H1 (cell line): ENCODE measurements around the gene SCAF11. TPM values are rescaled to one million over a fixed set of nuclear protein-coding genes. Genes with fewer than 3 reads are reported as not detected.

Source experiments
- CTCF ChIA-PET: fragments of 300-600 bp; sonication (Branson Sonifier 250); formaldehyde crosslinking; loops from one replicate; lab custom pipeline; 2021; ENCODE audit not compliant: partially characterized antibody; lab: Charles Lee
- POLR2A ChIA-PET: fragments of 300-600 bp; sonication (Branson Sonifier 250); formaldehyde crosslinking; loops from one replicate; lab custom pipeline; 2021; ENCODE audit warnings: inconsistent platforms; ENCODE audit not compliant: partially characterized antibody; lab: Charles Lee
- DNase-seq, 2 experiments: peaks; one replicate each; pipeline versions ENCODE4 v3.0.0 to v3.0.0-alpha.2; 2010 to 2022; ENCODE audit warnings: low spot score in 2 of 2, low read depth in 1 of 2, mixed read lengths in 1 of 2
- FAIRE-seq: peaks from 2 replicates; lab custom pipeline; 2011; peaks lifted over from hg19 to GRCh38; lab: Jason Lieb, UNC
- H2AFZ ChIP-seq: 2 replicates; pipeline ENCODE4 v1.8.1; 2012; ENCODE audit warnings: low read length, inconsistent platforms
- H2AK5ac ChIP-seq: 2 replicates; pipeline ENCODE4 v1.6.1; 2013; ENCODE audit warnings: low read depth, low read length
- H2BK120ac ChIP-seq: replicated peaks from 2 replicates; pipeline ENCODE3; 2013; ENCODE audit warnings: low read depth, low read length, inconsistent platforms
- H2BK12ac ChIP-seq: 2 replicates; pipeline ENCODE4 v1.6.1; 2013; ENCODE audit warnings: low read depth, low read length
- H2BK15ac ChIP-seq: 2 replicates; pipeline ENCODE4 v1.6.1; 2013; ENCODE audit warnings: low read length
- H2BK20ac ChIP-seq: 2 replicates; pipeline ENCODE4 v1.6.1; 2013; ENCODE audit warnings: low read length
- H2BK5ac ChIP-seq: 2 replicates; pipeline ENCODE4 v1.6.1; 2013; ENCODE audit warnings: low read depth, low read length
- H3K14ac ChIP-seq: 2 replicates; pipeline ENCODE4 v1.6.1; 2013; ENCODE audit warnings: inconsistent platforms; ENCODE audit not compliant: insufficient read length
- H3K18ac ChIP-seq: 2 replicates; pipeline ENCODE4 v1.6.1; 2013; ENCODE audit warnings: low read length; ENCODE audit errors: extremely low read depth
- H3K23ac ChIP-seq: 2 replicates; pipeline ENCODE4 v1.6.1; 2013; ENCODE audit warnings: inconsistent platforms; ENCODE audit not compliant: insufficient read length
- H3K23me2 ChIP-seq: 2 replicates; pipeline ENCODE4 v1.6.1; 2013; ENCODE audit warnings: low read depth, low read length
- H3K27ac ChIP-seq: 2 replicates; pipeline ENCODE4 v1.6.1; 2011; ENCODE audit warnings: low read depth, low read length, inconsistent platforms
- H3K27me3 ChIP-seq, 4 experiments: replicated peaks in 1 of 4; 1 replicate in 1 of 4; 2 replicates in 3 of 4; pipeline versions ENCODE4 v1.6.1 to v1.8.1; 2011 to 2013; ENCODE audit warnings: low read length in 3 of 4, mild to moderate bottlenecking in 3 of 4, inconsistent platforms in 2 of 4, mixed read lengths in 2 of 4, moderate library complexity in 1 of 4; ENCODE audit not compliant: control insufficient read depth in 3 of 4, insufficient read depth in 3 of 4; ENCODE audit errors: extremely low read depth in 1 of 4
- H3K36me3 ChIP-seq, 4 experiments: 2 replicates each; pipeline versions ENCODE4 v1.6.1 to v1.8.1; 2011 to 2013; ENCODE audit warnings: mild to moderate bottlenecking in 4 of 4, low read length in 3 of 4, moderate library complexity in 2 of 4, control low read depth in 1 of 4, inconsistent platforms in 1 of 4; ENCODE audit not compliant: insufficient read depth in 4 of 4, control insufficient read depth in 2 of 4
- H3K4ac ChIP-seq: replicated peaks from 2 replicates; pipeline ENCODE3; 2013; ENCODE audit warnings: low read length, low read depth, mixed read lengths, inconsistent platforms; ENCODE audit not compliant: insufficient read length
- H3K4me1 ChIP-seq, 4 experiments: replicated peaks in 1 of 4; 1 replicate in 1 of 4; 2 replicates in 3 of 4; pipeline versions ENCODE4 v1.6.1 to v1.8.1; 2011 to 2013; ENCODE audit warnings: low read length in 3 of 4, inconsistent platforms in 2 of 4, mixed read lengths in 1 of 4; ENCODE audit not compliant: insufficient read depth in 4 of 4, control insufficient read depth in 3 of 4
- H3K4me2 ChIP-seq, 2 experiments: 2 replicates each; pipeline versions ENCODE4 v1.6.1 to v1.8.1; 2011 to 2013; ENCODE audit warnings: low read depth in 2 of 2, low read length in 2 of 2, control low read depth in 1 of 2, inconsistent platforms in 1 of 2, mild to moderate bottlenecking in 1 of 2; ENCODE audit not compliant: insufficient read depth in 1 of 2
- H3K4me3 ChIP-seq, 4 experiments: fragments of 200-600, 300-600 bp in 1 of 4; sonication (generic), shearing (Covaris generic), sonication (Bioruptor Twin) in 1 of 4; 2 replicates each; pipeline versions ENCODE4 v1.5.1 to v1.8.1; 2011 to 2016; ENCODE audit warnings: low read length in 4 of 4, low read depth in 3 of 4, control low read depth in 2 of 4, inconsistent platforms in 2 of 4, mild to moderate bottlenecking in 2 of 4, mixed read lengths in 1 of 4, moderate library complexity in 1 of 4; ENCODE audit not compliant: insufficient read depth in 2 of 4; ENCODE audit errors: extremely low read depth in 1 of 4
- H3K56ac ChIP-seq: replicated peaks from 2 replicates; pipeline ENCODE3; 2013; ENCODE audit warnings: low read depth, mild to moderate bottlenecking, mixed read lengths, low read length, inconsistent platforms; ENCODE audit not compliant: insufficient read length
- H3K79me1 ChIP-seq: 2 replicates; pipeline ENCODE4 v1.6.1; 2013; ENCODE audit warnings: low read depth, low read length, control low read depth
- H3K79me2 ChIP-seq, 2 experiments: 2 replicates each; pipeline versions ENCODE4 v1.6.1 to v1.8.1; 2012 to 2013; ENCODE audit warnings: low read length in 2 of 2, mild to moderate bottlenecking in 2 of 2, inconsistent platforms in 1 of 2; ENCODE audit not compliant: insufficient read depth in 2 of 2, control insufficient read depth in 1 of 2
- H3K9ac ChIP-seq, 4 experiments: replicated peaks in 1 of 4; 1 replicate in 1 of 4; 2 replicates in 3 of 4; pipeline versions ENCODE4 v1.6.1 to v1.8.1; 2011 to 2013; ENCODE audit warnings: low read depth in 3 of 4, low read length in 3 of 4, control low read depth in 2 of 4, mild to moderate bottlenecking in 2 of 4, moderate library complexity in 2 of 4, inconsistent platforms in 1 of 4; ENCODE audit errors: extremely low read depth in 1 of 4
- H3K9me3 ChIP-seq, 2 experiments: 2 replicates each; pipeline versions ENCODE4 v1.6.1 to v1.8.1; 2012 to 2013; ENCODE audit warnings: mild to moderate bottlenecking in 2 of 2, moderate library complexity in 2 of 2, control low read depth in 1 of 2, inconsistent platforms in 1 of 2, low read depth in 1 of 2, low read length in 1 of 2, mixed read lengths in 1 of 2; ENCODE audit not compliant: insufficient read depth in 2 of 2
- H4K20me1 ChIP-seq, 2 experiments: replicated peaks in 1 of 2; 2 replicates each; pipeline versions ENCODE3 to v1.8.1; 2011 to 2013; ENCODE audit warnings: inconsistent platforms in 2 of 2, low read length in 2 of 2, mild to moderate bottlenecking in 1 of 2; ENCODE audit not compliant: insufficient read depth in 2 of 2, control insufficient read depth in 1 of 2
- H4K5ac ChIP-seq: 2 replicates; pipeline ENCODE4 v1.6.1; 2013; ENCODE audit warnings: low read length, low read depth, mixed read lengths, inconsistent platforms; ENCODE audit not compliant: insufficient read length
- H4K8ac ChIP-seq: 2 replicates; pipeline ENCODE4 v1.8.0; 2013; ENCODE audit warnings: mild to moderate bottlenecking, moderate library complexity, low read length, inconsistent platforms; ENCODE audit not compliant: insufficient read depth; ENCODE audit errors: extremely low read depth
- H4K91ac ChIP-seq: replicated peaks from 2 replicates; pipeline ENCODE3; 2013; ENCODE audit warnings: low read length, mixed read lengths, inconsistent platforms; ENCODE audit not compliant: insufficient read length
- ASH2L ChIP-seq: fragments of 200-600, 300-600 bp; sonication (generic); IDR thresholded peaks from one replicate; pipeline ENCODE4 v1.7.1; 2017; ENCODE audit warnings: low read length
- GTF2F1 ChIP-seq: IDR thresholded peaks from 2 replicates; pipeline ENCODE4 v1.6.1; 2012; ENCODE audit warnings: low read depth, low read length, improper control_type of control experiment, borderline replicate concordance
- HDAC6 ChIP-seq: IDR thresholded peaks from one replicate; pipeline ENCODE4 v1.7.1; 2012; ENCODE audit warnings: low read depth, mild to moderate bottlenecking, inconsistent platforms, low read length, moderate library complexity
- JUND ChIP-seq: IDR thresholded peaks from 2 replicates; pipeline ENCODE4 v1.6.1; 2011; ENCODE audit warnings: mild to moderate bottlenecking, improper control_type of control experiment, low read length
- KDM5A ChIP-seq: fragments of 200-600 bp; IDR thresholded peaks from 2 replicates; pipeline ENCODE4 v1.7.1; 2012; ENCODE audit warnings: mild to moderate bottlenecking, low read length, inconsistent platforms, mixed read lengths
- NANOG ChIP-seq: IDR thresholded peaks from 2 replicates; pipeline ENCODE4 v1.6.1; 2011; ENCODE audit warnings: low read length, low read depth, mild to moderate bottlenecking, inconsistent platforms; ENCODE audit not compliant: insufficient read depth, poor library complexity, severe bottlenecking
- POU5F1 ChIP-seq: IDR thresholded peaks from 2 replicates; pipeline ENCODE4 v1.6.1; 2011; ENCODE audit warnings: low read depth, mild to moderate bottlenecking, low read length, moderate library complexity
- RFX5 ChIP-seq: IDR thresholded peaks from 2 replicates; pipeline ENCODE4 v1.6.1; 2011; ENCODE audit warnings: low read depth, low read length, improper control_type of control experiment, borderline replicate concordance
- SIN3A ChIP-seq, 2 experiments: IDR thresholded peaks in 1 of 2; conservative IDR thresholded peaks in 1 of 2; 2 replicates each; pipeline ENCODE4 v1.6.1; 2011 to 2012; ENCODE audit warnings: low read length in 2 of 2, improper control_type of control experiment in 1 of 2, low read depth in 1 of 2, mild to moderate bottlenecking in 1 of 2
- SP1 ChIP-seq: IDR thresholded peaks from 2 replicates; pipeline ENCODE4 v1.6.1; 2011; ENCODE audit warnings: low read depth, low read length
- TBP ChIP-seq: IDR thresholded peaks from 2 replicates; pipeline ENCODE4 v1.6.1; 2011; ENCODE audit warnings: low read depth, low read length, improper control_type of control experiment
- TCF12 ChIP-seq: IDR thresholded peaks from 2 replicates; pipeline ENCODE4 v1.6.1; 2011; ENCODE audit warnings: low read depth, mild to moderate bottlenecking, low read length
- USF2 ChIP-seq: IDR thresholded peaks from 2 replicates; pipeline ENCODE4 v1.6.1; 2011; ENCODE audit warnings: low read length, improper control_type of control experiment
- ZNF274 ChIP-seq: IDR thresholded peaks from 2 replicates; pipeline ENCODE4 v1.7.0; 2012; ENCODE audit warnings: low read length, borderline replicate concordance; ENCODE audit errors: extremely low read depth
- WGBS, 2 experiments: shearing (Covaris generic) in 1 of 2; methylation state at CpG; one replicate each; pipeline versions ENCODE4 v1.1.6 to v1.1.7; 2013 to 2015; ENCODE audit warnings: low lambda C conversion rate in 2 of 2, mixed read lengths in 2 of 2, inconsistent platforms in 1 of 2, low coverage in 1 of 2, missing lambda C conversion rate in 1 of 2; ENCODE audit not compliant: insufficient replicate concordance in 2 of 2, insufficient coverage in 1 of 2, insufficient read length in 1 of 2; ENCODE audit errors: extremely low coverage in 1 of 2, missing lambda C conversion rate in 1 of 2; 5-methylcytosine and 5-hydroxymethylcytosine counted together
- polyA plus RNA-seq, 7 experiments: library from polyadenylated mRNA; depleted of rRNA in 3 of 7; stranded (reverse) in 5 of 7; unstranded in 2 of 7; fragments of >200 nt in 5 of 7; fragments of 200-250 nt in 2 of 7; gene quantifications; 1 replicate in 5 of 7; 2 replicates in 1 of 7; 4 replicates in 1 of 7; pipeline versions ENCODE4 v1.2.1 to v1.2.3, GENCODE V29; 2011 to 2013; ENCODE audit warnings: missing spikeins in 2 of 7, mixed read lengths in 2 of 7
- total RNA-seq: library from RNA; stranded (reverse); fragmentation: NEBNext Ultra II Directional; extraction: Animal tissue kit (Norgen Biotek cat#: 25700); gene quantifications from 2 replicates; pipeline ENCODE4 v1.2.1, GENCODE V29; 2021

SCAF11 gene
- total and polyA plus RNA-seq, 2 of the 8 experiments (the other 6 are each of a cell fraction or from before 2014, with no cell fraction given) = 15.1 to 77.8 TPM

DNA sequence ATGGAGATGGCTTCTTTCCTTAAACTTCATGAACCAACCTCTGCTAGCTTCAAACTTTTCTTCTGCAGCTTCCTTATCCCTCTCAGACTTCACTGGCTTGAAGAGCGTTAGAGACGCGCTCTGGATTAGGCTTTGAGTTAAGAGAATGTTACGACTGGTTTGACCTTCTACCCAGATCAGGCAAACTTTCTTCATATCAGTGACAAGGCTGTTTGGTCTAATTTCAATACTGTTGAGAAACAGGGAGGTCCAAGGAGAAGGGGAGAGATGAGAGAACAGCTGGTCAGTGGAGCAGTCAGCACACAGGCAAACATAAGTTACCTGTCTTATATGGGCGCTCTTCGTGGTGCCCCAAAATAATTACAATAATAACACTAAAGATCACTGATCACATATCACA lies 14.9 kb downstream of the SCAF11 start:
- WGBS, 2 experiments = 91% methylated on average over 6 of the region's 6 CpGs; no CpG with 5 or more reads in 1 of the 2 experiments
- POLR2A ChIA-PET = interaction anchor here (2.1 kb wide), 1 partner anchor 10 kb away, joined by 6 read pairs; no protein-coding TSS in a partner anchor
- Histone ChIP-seq H2BK15ac (no peak overlapping the region), H3K79me1 (no peaks in the 10 kb centered on the region), H3K4me3 (no peak overlapping the region), H3K9me3 (no peaks in the 10 kb centered on the region), H3K23ac (no peak overlapping the region), H2AK5ac (no peak overlapping the region), H4K20me1 (peaks cover 1 to 7% of the 10 kb centered on the region in 2 experiments), H4K91ac (no peak overlapping the region), H3K9ac (no peak overlapping the region), H3K56ac (no peak overlapping the region), H3K4me1 (no peaks in the 10 kb centered on the region), H2AFZ (no peak overlapping the region), H3K18ac (no peak overlapping the region), H3K23me2 (no peaks in the 10 kb centered on the region), H2BK120ac (no peak overlapping the region), H2BK12ac (no peak overlapping the region), H3K14ac (no peak overlapping the region), H2BK20ac (no peak overlapping the region), H4K5ac (no peak overlapping the region), H3K36me3 (peaks cover 0 to 3% (median 0%) of the 10 kb centered on the region in 4 experiments; a peak in 1 of 8 replicates), H4K8ac (no peak overlapping the region), H3K27me3 (no peaks in the 10 kb centered on the region), H3K79me2 (peaks cover 0 to 96% of the 10 kb centered on the region in 2 experiments), H2BK5ac (no peak overlapping the region), H3K27ac (no peak overlapping the region), H3K4me2 (no peak overlapping the region), H3K4ac (no peak overlapping the region)
- DNase-seq (no peak), FAIRE-seq (no peak)
- CTCF ChIA-PET = no interaction called here
- no peak for TF ChIP-seq NANOG
- no peak for TF ChIP-seq JUND
- no peak for TF ChIP-seq USF2
- TF ChIP-seq ZNF274 = no peak
- no peak for TF ChIP-seq GTF2F1
- no peak for TF ChIP-seq RFX5
- no peak for TF ChIP-seq TCF12
- no peak for TF ChIP-seq HDAC6
- no peak for TF ChIP-seq SIN3A (conservative IDR thresholded peaks at IDR 0.05 in 1 of 2, IDR thresholded peaks at IDR 0.05 in 1 of 2; ENCODE audit: low read depth in 1 of 2, low read length in 2 of 2)
- TF ChIP-seq SP1 = no peak
- no peak for TF ChIP-seq POU5F1
- no peak for TF ChIP-seq TBP
- no peak for TF ChIP-seq KDM5A
- no peak for TF ChIP-seq ASH2L
